HG03439 (cell line): ENCODE data around the gene PICK1.
"Not testable (repeated sequence)": the region's sequence is repeated elsewhere in the genome, so short reads cannot be mapped to it uniquely, and the experiment has no call there.

ENCODE experiments used
- ATAC-seq: cut with Tn5 transposase; IDR thresholded peaks from one replicate; pipeline ENCODE4 v1.9.1; 2021; ENCODE audit warnings: mild to moderate bottlenecking, moderate library complexity; ENCODE audit not compliant: unreplicated experiment

PICK1 gene

DNA sequence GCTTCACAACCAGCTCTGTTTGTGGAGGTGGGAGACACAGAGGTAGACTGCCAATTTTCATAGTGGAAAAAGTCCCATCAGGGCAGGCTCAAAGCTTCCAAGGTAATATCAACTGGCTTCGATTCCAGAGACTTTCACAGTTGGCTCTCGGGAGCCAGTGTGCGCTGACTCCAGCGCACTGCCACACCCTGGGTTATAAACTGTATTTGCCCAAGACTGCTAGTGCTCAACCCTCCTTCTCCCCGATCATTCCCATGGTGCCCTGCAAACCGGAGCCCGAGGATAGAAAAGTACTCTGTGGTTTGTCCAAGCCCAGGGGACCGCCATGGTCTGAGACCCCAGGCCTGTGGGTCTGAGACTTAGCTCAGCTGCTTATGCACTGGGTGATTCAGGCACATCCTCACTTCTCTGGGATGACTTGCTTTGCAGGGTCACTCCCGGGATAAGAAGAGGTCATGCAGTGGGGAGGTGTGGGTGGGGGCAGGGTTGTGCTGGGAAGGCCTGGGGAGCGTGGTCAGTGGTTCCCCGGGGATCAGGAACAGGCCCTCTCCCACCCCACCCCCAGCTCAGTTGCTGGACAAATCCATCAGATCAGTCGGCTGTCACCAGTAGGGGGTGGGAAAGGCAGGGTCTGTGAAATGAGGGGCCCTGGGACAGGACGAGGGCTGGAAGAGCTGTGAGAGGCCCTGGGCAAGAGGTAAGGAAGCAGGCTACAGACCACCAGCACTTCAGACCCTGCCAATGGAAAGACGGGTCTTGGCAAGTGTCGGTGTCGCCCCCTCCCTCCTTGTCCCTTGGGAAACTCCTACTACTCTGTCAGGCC, 26.7 kb upstream of the PICK1 start:
- ATAC-seq, result no peak

DNA sequence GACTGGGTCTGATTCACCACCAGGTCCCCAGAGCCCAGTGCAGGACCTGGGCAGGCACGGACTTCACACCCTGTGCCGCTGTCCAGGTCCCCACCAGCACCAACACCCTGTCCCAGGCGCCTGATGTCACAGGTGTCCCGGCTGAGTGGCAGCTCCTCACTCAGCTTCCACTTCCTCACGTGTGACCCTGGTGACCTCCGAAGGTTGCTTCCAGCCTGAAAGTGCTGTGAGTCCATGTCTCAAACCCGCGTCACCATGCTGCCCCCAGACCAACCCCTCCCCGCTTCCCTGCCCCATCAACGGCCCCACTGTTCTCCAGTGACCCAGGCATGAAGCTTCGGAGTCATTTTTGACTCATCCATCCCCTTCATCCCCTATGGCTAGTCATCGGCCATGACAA, 25.7 kb upstream of the PICK1 start:
- ATAC-seq, result no peak

DNA sequence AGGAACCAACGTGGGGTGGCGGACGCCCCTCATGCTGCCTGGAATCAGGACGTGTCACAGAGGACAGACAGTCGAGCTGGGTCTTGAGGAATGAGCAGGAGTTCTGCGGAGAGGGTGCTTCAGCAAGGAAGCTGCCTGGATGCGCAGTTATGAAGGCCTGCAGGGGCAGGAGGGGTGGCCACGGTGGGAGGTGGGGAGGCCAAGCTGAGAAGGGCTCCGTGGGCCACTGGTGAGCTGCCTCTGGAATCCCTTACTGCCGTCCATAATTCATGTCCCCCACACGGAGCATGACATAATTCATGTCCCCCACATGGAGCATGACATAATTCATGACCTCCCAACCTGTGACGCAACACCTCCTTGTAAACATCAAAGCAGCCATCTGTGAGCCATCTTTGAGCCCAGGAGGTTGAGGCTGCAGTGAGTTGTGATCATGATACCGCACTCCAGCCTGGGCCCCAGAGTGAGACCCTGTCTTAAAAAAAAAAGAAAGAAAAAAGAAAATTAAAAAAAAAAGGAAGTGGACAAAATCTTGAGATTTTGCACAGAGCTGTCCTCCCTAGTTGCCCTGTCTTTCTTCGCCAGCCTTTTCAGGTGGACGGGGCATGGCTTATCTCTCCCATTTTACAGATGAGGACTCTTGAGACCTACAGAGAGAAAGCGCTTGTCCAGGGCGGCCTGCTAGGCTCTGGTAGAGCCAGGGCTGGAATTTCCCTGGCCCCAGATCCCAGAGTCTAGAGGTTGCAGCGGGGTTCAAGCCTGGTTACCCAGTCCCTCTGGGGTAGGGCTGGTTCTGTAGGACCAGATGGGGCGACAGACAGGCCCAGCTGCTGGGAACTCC, 24.3 kb upstream of the PICK1 start:
- ATAC-seq, result no peak

DNA sequence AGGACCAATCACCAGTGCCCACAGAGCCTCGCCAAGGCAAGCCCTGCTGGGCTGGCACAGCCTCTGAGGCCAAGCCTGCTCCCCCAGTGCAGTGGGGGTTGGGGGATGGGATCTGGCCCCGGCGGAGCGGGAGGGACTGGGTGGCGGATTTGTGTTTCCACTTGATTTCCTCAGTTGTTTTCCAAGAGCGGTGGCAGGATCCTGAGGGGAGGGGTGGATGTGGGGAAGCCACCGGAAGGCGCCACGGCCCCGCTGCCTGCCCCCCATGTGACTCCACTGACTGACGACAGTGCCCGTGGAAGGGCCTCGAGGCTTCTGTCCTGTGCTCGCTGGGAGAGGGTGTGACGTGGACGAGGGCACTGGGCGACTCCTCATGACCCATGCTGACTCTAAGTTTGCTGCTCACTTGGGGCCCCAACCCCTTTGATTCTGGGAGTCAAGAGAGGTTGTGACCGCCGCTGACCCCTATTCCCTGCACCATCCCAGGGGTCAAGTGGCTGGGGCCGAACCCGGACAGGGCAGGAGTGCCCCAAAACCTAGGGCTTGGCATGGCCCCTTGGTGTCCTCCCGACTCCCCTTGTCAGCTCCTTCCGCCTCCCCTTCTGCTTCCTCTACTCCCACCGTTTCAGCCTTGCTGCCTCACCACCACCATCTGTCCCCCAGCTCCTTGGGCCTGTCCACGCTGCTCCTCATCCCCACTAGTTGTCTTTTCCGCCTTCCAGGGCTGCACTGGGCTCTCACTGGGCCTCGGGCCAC, 23.5 kb upstream of the PICK1 start:
- no peak for ATAC-seq

DNA sequence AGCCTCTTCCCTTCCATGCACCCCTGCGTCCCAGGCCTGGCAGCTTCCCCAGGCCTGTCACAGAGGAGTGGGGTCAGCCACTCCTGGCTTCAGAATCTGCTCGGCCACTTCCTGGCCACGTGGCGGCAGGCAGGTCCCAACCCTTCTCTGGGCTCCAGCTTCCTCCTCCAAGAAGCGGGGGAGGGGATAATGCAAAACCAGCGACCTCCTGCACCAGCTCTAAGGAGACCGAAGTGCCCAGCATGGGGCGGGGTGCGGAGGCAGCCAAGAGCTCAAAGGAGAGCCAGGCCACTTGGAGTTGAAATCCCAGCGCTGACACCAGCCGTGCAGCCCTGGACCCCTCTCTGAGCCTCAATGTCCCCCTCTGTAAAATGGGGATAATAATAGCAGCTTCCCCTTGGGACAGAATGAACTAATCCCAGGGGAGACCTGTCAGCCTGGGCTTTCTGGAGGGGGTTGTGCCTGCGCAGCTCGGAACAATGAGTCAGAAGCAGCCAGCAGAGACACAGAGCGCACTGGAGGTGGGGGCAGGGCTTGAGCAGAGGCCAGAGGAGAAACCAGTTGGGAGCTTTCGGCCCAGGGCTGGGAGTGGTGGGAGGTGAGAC, 22.8 kb upstream of the PICK1 start:
- ATAC-seq, result no peak

DNA sequence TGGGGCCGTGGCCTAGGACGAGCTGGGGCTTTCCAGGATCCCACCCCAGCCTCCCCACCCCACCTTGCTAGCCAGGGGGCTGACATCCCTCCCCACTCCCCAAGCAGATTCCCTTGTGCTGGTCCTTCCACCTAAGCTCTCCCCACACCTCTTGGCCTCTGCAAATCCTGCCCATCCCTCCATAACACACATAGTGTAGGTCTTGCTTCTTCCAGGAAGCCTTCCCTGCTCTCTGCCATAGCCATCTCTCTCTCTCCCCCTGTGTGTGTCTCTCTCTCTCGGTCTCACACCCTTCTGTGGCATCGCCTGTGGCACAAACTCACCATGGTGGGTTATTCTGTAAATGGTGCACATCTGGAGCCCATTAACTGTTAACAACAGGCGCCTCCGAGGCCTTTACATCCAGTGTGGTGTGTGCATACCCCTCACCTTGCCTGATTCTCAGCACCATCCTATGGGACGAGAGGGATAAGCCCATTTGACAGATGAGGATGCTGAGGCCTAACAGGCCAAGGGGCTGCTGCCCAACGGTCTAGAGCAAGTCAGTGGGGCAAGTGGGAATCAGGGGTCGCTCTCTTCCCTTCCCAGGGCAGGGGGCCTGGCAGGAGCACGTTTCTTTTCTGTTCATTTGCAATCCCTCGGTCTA, 22.2 kb upstream of the PICK1 start:
- ATAC-seq, result no peak

- no peak for ATAC-seq
Observed at GRCh38 chr22:38035530-38035885, 21.7 kb upstream of the PICK1 start.

- ATAC-seq, result no peak
Observed at GRCh38 chr22:38036392-38037062, 20.7 kb upstream of the PICK1 start.

- not testable (repeated sequence) for ATAC-seq
Observed at GRCh38 chr22:38037367-38038150, 19.6 kb upstream of the PICK1 start.

GRCh38 chr22:38038426-38038825, 18.8 kb upstream of the PICK1 start:
- no peak for ATAC-seq

- ATAC-seq, result no peak
Observed at GRCh38 chr22:38038890-38039812, 18.1 kb upstream of the PICK1 start.

- ATAC-seq, result no peak
Observed at GRCh38 chr22:38040953-38041759, 16.0 kb upstream of the PICK1 start.

DNA sequence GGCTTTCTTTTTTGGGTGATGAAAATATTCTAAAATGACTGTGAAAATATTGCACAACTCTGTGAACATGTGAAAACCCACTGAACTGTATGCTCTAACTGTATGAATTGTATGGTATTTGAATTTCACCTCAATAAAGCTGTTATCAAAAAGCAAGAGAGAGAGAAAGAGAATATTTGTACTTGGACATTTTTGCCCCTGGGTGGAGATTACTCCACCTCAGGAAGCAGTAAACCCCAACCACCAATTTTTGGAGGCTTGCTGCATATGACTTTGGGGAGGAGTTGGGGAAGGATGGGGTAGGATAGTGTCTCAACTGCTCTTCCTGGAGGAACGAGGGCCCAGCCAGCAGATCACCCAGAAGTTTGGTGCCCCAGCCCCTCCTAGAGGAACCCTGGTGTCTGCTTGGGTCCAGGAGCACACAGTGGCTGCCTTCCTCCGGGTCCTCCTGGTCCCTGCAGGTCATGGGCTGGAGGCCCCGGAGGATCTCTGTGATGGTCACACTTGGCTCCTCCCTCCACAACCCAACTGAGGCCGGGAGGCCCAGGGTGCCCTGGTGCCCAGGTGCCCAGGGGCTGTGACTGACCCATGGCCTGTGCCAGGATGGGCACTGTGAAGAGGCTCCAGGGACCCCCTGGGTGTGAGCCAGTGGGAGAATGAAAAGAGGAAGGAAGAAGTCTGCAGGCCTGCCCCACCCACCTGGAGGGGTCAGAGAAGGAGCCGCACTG, 15.3 kb upstream of the PICK1 start:
- no peak for ATAC-seq

DNA sequence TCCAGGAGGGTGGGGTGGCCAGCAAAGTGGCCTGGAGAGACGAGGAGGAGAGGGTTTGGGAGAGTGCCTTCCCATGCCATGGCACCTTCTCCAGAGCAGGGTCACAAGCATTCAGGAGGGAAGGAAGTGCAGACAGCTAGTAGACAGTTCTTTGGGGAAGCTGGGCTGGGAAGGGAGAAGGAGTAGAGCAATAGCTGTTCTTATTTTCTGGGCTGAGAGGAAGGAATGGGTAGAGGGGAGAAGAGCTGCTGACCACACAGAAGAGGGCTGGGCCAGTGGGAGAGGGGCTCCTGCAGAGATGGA, 14.8 kb upstream of the PICK1 start:
- ATAC-seq, result no peak

DNA sequence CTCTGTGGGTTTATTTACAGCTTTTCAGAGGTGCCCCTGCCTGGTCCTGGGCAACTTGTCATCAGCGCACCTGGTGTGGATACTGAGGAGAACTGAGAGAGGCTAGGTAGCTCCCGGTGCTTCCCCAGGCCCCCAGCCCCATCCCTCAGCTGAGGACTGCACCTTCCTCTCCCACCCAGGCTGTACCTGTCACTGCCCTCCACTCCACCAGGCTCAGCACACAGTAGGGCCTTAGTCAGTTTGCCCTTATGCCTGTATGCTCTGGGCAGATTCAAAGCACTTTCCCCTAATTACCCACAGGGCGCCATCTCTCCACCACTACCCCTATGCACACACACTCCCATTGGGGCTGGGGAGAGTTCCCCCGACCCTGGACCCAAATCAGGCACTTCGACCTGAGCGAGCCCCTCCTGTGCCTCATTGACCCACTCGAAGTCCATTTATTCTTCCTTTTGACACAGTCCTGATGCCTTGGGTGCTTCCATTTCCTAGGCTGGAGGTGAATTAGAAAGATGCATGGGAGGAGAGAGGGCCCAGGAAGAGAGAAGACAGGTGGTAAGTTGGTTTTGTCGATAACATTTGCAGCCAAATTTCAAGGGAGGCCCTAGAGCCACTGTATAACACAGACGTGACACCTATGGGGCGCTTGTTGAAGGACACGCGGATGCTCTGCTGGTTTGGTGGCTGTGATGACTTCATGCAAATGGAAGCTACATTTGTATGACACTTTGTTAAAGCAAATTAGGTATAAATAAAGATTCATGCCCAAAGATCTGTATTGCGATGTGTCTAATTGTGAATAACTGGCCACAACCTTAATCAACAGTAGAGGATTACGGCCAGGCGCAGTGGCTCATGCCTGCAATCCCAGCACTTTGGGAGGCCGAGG, 13.8 kb upstream of the PICK1 start:
- no peak for ATAC-seq
